ENCODE measurements around the gene KCNA2. TPM values are rescaled to one million over a fixed set of nuclear protein-coding genes. Genes with fewer than 3 reads are reported as not detected.
A peak's percentile ranks its signal among the peaks of the same experiment; 100 is the strongest.

KCNA2 gene
- total and polyA plus RNA-seq, 2 donors (not counting 1 experiment from before 2014, with no cell fraction given): 0.39 to 0.59 TPM

DNA sequence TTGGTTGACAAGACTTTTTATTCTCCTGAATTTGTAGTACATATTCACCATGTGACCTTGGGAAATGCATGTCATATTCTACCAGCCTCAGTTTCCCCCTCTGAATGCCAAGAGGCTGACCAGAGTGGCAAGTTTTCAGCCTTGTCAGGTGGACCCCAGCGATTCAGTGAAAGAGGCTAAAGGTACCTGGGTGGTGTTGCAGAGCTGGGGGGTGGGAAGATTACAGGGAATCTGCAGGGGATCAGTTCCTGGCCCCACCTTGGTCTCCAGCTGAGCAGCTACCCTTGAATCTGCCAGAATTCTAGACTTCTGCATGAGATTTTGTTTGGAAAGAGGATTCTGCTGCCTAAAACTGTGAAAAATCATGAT, 27.9 kb upstream of the KCNA2 start:
- H3K9me3 ChIP-seq (ENCODE audit: control extremely low read depth in 1 of 3, control insufficient read depth in 2 of 3, insufficient read depth in 1 of 3, low read length in 2 of 3): no peaks in the 10 kb centered on the region
- intact Hi-C loops (cut with micrococcal nuclease): loop anchor here (5.0 kb wide), 1 partner anchor 198 kb away; no protein-coding TSS in a partner anchor
- ATAC-seq (ENCODE audit: low read depth): no peak
- no peaks in the 10 kb centered on the region for H3K27me3 ChIP-seq (replicated peaks in 1 of 4; ENCODE audit: control extremely low read depth in 1 of 4, control insufficient read depth in 3 of 4, insufficient read depth in 4 of 4, low read length in 3 of 4)
- 88% methylated on average over 1 of the region's 1 CpG for WGBS (ENCODE audit: insufficient coverage)
- H3K36me3 ChIP-seq (replicated peaks in 1 of 2; ENCODE audit: control extremely low read depth in 1 of 2, control insufficient read depth in 1 of 2, extremely low read depth in 1 of 2, insufficient read depth in 2 of 2, low read length in 1 of 2): no peaks in the 10 kb centered on the region
- no peak overlapping the region for H2AFZ ChIP-seq (ENCODE audit: insufficient read depth, low read depth, low read length, poor library complexity, severe bottlenecking)
- H4K20me1 ChIP-seq (ENCODE audit: control insufficient read depth, insufficient read depth, low read length, poor library complexity, severe bottlenecking): no peaks in the 10 kb centered on the region
- DNase-seq: no peak
- H3K4me2 ChIP-seq (replicated peaks; ENCODE audit: low read depth, low read length, poor library complexity, severe bottlenecking): peak overlapping the region; percentile 43
- H3K79me2 ChIP-seq (ENCODE audit: control insufficient read depth, insufficient read depth, low read length): no peaks in the 10 kb centered on the region
- peaks cover 64 to 66% of the 10 kb centered on the region in 2 donors for H3K4me1 ChIP-seq (ENCODE audit: control insufficient read depth in 2 of 2, insufficient read depth in 2 of 2, low read length in 2 of 2)
- TF ChIP-seq EZH2 (IDR thresholded peaks at IDR 0.05; ENCODE audit: borderline replicate concordance, insufficient read depth, low read depth, low read length, poor library complexity, severe bottlenecking): no peak
- TF ChIP-seq, protein P1, sequence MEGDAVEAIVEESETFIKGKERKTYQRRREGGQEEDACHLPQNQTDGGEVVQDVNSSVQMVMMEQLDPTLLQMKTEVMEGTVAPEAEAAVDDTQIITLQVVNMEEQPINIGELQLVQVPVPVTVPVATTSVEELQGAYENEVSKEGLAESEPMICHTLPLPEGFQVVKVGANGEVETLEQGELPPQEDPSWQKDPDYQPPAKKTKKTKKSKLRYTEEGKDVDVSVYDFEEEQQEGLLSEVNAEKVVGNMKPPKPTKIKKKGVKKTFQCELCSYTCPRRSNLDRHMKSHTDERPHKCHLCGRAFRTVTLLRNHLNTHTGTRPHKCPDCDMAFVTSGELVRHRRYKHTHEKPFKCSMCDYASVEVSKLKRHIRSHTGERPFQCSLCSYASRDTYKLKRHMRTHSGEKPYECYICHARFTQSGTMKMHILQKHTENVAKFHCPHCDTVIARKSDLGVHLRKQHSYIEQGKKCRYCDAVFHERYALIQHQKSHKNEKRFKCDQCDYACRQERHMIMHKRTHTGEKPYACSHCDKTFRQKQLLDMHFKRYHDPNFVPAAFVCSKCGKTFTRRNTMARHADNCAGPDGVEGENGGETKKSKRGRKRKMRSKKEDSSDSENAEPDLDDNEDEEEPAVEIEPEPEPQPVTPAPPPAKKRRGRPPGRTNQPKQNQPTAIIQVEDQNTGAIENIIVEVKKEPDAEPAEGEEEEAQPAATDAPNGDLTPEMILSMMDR (IDR thresholded peaks at IDR 0.05): no peak
- Mint-ChIP-seq H3K9me3 (ENCODE audit: insufficient read depth) (no peaks in the 10 kb centered on the region), H3K4me3 (peak overlapping the region; percentile 40), H3K27me3 (no peaks in the 10 kb centered on the region), H3K27ac (peak overlapping the region; percentile 81), H3K4me1 (peaks cover 44% of the 10 kb centered on the region)
- CTCF ChIA-PET: interaction anchor here (0.9 to 11.9 kb wide), 10 partner anchors 14 to 149 kb away, joined by 3 to 155 read pairs (median 6); no protein-coding TSS in a partner anchor
- peak overlapping the region; percentile 27 to 55 for H3K27ac ChIP-seq (ENCODE audit: low read length in 2 of 2)
- no peak overlapping the region for H3K9ac ChIP-seq (ENCODE audit: low read length)
- H3K4me3 ChIP-seq (ENCODE audit: control extremely low read depth in 1 of 5, extremely low read depth in 1 of 5, insufficient read depth in 1 of 5, low read depth in 2 of 5, low read length in 4 of 5): no peak overlapping the region
- POLR2A ChIA-PET: interaction anchor here (1.8 kb wide), 1 partner anchor 38 kb away, joined by 6 read pairs; no protein-coding TSS in a partner anchor

DNA sequence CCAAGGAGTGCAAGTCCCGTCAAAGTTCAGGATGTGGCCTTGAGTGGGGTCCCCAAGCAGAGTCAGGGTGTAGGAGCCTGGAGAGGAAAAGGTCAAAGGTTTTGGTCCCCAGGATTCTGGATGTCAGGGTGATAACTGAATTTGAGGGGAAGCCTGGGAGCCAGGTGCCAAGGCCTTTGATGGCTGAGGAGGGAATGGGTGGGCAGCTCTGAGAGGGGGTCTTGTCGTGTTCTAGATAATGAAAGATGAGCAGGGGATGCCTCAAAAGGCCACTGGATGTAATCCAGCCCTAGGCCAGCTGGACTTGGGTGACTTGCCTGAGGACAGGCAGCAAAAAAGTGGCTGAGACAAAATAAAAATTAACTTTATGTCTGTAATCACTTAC, 27.5 kb upstream of the KCNA2 start:
- H3K27ac ChIP-seq (ENCODE audit: low read length in 2 of 2): no peak overlapping the region
- no peaks in the 10 kb centered on the region for H3K9me3 Mint-ChIP-seq (ENCODE audit: insufficient read depth)
- WGBS (ENCODE audit: insufficient coverage): 96% methylated on average over 2 of the region's 2 CpGs

More for the DNA sequence above, 27.5 kb upstream of the KCNA2 start:
- no peak for DNase-seq
- Histone ChIP-seq H3K36me3 (replicated peaks in 1 of 2; ENCODE audit: control extremely low read depth in 1 of 2, control insufficient read depth in 1 of 2, extremely low read depth in 1 of 2, insufficient read depth in 2 of 2, low read length in 1 of 2) (no peaks in the 10 kb centered on the region), H3K9me3 (ENCODE audit: control extremely low read depth in 1 of 3, control insufficient read depth in 2 of 3, insufficient read depth in 1 of 3, low read length in 2 of 3) (no peaks in the 10 kb centered on the region), H3K4me2 (replicated peaks; ENCODE audit: low read depth, low read length, poor library complexity, severe bottlenecking) (no peak overlapping the region), H3K79me2 (ENCODE audit: control insufficient read depth, insufficient read depth, low read length) (no peaks in the 10 kb centered on the region), H3K4me3 (ENCODE audit: control extremely low read depth in 1 of 5, extremely low read depth in 1 of 5, insufficient read depth in 1 of 5, low read depth in 2 of 5, low read length in 4 of 5) (no peak overlapping the region), H3K27me3 (replicated peaks in 1 of 4; ENCODE audit: control extremely low read depth in 1 of 4, control insufficient read depth in 3 of 4, insufficient read depth in 4 of 4, low read length in 3 of 4) (no peaks in the 10 kb centered on the region), H3K4me1 (ENCODE audit: control insufficient read depth in 2 of 2, insufficient read depth in 2 of 2, low read length in 2 of 2) (peaks cover 64 to 66% of the 10 kb centered on the region in 2 donors), H3K9ac (ENCODE audit: low read length) (no peak overlapping the region), H2AFZ (ENCODE audit: insufficient read depth, low read depth, low read length, poor library complexity, severe bottlenecking) (no peak overlapping the region), H4K20me1 (ENCODE audit: control insufficient read depth, insufficient read depth, low read length, poor library complexity, severe bottlenecking) (no peaks in the 10 kb centered on the region)
- Mint-ChIP-seq H3K27ac (peak overlapping the region; percentile 56), H3K4me3 (no peak overlapping the region), H3K4me1 (peaks cover 44% of the 10 kb centered on the region), H3K27me3 (no peaks in the 10 kb centered on the region)
- no peak for TF ChIP-seq EZH2 (IDR thresholded peaks at IDR 0.05; ENCODE audit: borderline replicate concordance, insufficient read depth, low read depth, low read length, poor library complexity, severe bottlenecking)
- TF ChIP-seq, protein P1 (IDR thresholded peaks at IDR 0.05): no peak
- ATAC-seq (ENCODE audit: low read depth): no peak
- CTCF ChIA-PET: interaction anchor here (1.0 to 11.9 kb wide), 5 partner anchors 14 to 147 kb away, joined by 3 to 155 read pairs (median 28); no protein-coding TSS in a partner anchor
- intact Hi-C loops (cut with micrococcal nuclease): loop anchor here (5.0 kb wide), 1 partner anchor 199 kb away; no protein-coding TSS in a partner anchor
- POLR2A ChIA-PET: interaction anchor here (1.8 kb wide), 1 partner anchor 39 kb away, joined by 6 read pairs; no protein-coding TSS in a partner anchor

Measured in B cell (primary cell).